Caco-2 (cell line): ENCODE data around the gene PLXNA4. TPM values are rescaled to one million over a fixed set of nuclear protein-coding genes. Genes with fewer than 3 reads are reported as not detected.

Source experiments
- BruUV-seq: library from RNA; stranded (reverse); fragments of 400-500 nt; replicated peaks from 2 replicates; lab custom pipeline; 2021; lab: Mats Ljungman, UMichigan
- CTCF ChIA-PET: fragments of 300-600 bp; sonication (Branson Sonifier 250); formaldehyde crosslinking; loops from one replicate; lab custom pipeline; 2022; ENCODE audit warnings: antibody characterized with exemption; lab: Charles Lee
- POLR2A ChIA-PET: fragments of 300-600 bp; sonication (Branson Sonifier 250); formaldehyde crosslinking; loops from one replicate; lab custom pipeline; 2022; ENCODE audit warnings: antibody characterized with exemption; lab: Charles Lee
- DNase-seq, 2 experiments: peaks; one replicate each; pipeline versions ENCODE4 v3.0.0 to v3.0.0-alpha.2; 2020 to 2022
- H3K27me3 ChIP-seq: replicated peaks from 2 replicates; pipeline ENCODE4 v1.6.0; 2011; ENCODE audit warnings: low read length; ENCODE audit not compliant: control insufficient read depth, insufficient read depth
- H3K36me3 ChIP-seq: 2 replicates; pipeline ENCODE4 v1.5.1; 2011; ENCODE audit warnings: low read length; ENCODE audit not compliant: control insufficient read depth, insufficient read depth
- H3K4me1 ChIP-seq: fragments of 250-450 bp; sonication (Bioruptor Pico); 2 replicates; pipeline ENCODE4 v1.5.1; 2020; ENCODE audit warnings: mild to moderate bottlenecking
- H3K4me3 ChIP-seq: 2 replicates; pipeline ENCODE4 v1.5.1; 2011; ENCODE audit warnings: low read depth, mild to moderate bottlenecking, control low read depth, low read length
- H3K9me3 ChIP-seq: fragments of 250-450 bp; sonication (Bioruptor Pico); 2 replicates; pipeline ENCODE4 v1.5.1; 2020; ENCODE audit warnings: mild to moderate bottlenecking, moderate library complexity
- H3K27ac Mint-ChIP-seq: one replicate; pipeline ENCODE4 v1.8.0; 2022; ENCODE audit warnings: mixed read lengths; ENCODE audit not compliant: unreplicated experiment
- H3K27me3 Mint-ChIP-seq: one replicate; pipeline ENCODE4 v1.8.0; 2022; ENCODE audit warnings: mixed read lengths; ENCODE audit not compliant: insufficient read depth, unreplicated experiment
- H3K36me3 Mint-ChIP-seq: one replicate; pipeline ENCODE4 v1.8.0; 2022; ENCODE audit warnings: mild to moderate bottlenecking, mixed read lengths; ENCODE audit not compliant: insufficient read depth, unreplicated experiment
- H3K4me1 Mint-ChIP-seq: one replicate; pipeline ENCODE4 v1.8.0; 2022; ENCODE audit warnings: low read depth, mixed read lengths; ENCODE audit not compliant: unreplicated experiment
- H3K4me3 Mint-ChIP-seq: one replicate; pipeline ENCODE4 v1.8.0; 2022; ENCODE audit warnings: mild to moderate bottlenecking, moderate library complexity, mixed read lengths; ENCODE audit not compliant: unreplicated experiment
- H3K9me3 Mint-ChIP-seq: one replicate; pipeline ENCODE4 v1.8.0; 2022; ENCODE audit warnings: mixed read lengths; ENCODE audit not compliant: unreplicated experiment
- intact Hi-C: fragments of 100-400 bp; cut with micrococcal nuclease; formaldehyde crosslinking; loops from one replicate; pipeline ENCODE4 v1.10.0; 2022; ENCODE audit not compliant: unreplicated experiment
- total RNA-seq: library from RNA; stranded (reverse); gene quantifications from 2 replicates; pipeline ENCODE4 v1.2.3, GENCODE V29; 2022
- TF ChIP-seq, protein P1 (sequence below), 2 experiments: fragments of 200-600 bp in 1 of 2; IDR thresholded peaks; 1 replicate in 1 of 2; 2 replicates in 1 of 2; pipeline versions ENCODE4 v1.5.1 to v1.8.0; 2011 to 2022; ENCODE audit warnings: antibody characterized with exemption in 1 of 2, control low read depth in 1 of 2, inconsistent platforms in 1 of 2, low read depth in 1 of 2, low read length in 1 of 2, mild to moderate bottlenecking in 1 of 2, moderate library complexity in 1 of 2; ENCODE audit not compliant: insufficient read depth in 1 of 2, severe bottlenecking in 1 of 2, unreplicated experiment in 1 of 2

PLXNA4 gene
- total RNA-seq, 1 experiment from 2014 or later = 0.43 TPM

DNA sequence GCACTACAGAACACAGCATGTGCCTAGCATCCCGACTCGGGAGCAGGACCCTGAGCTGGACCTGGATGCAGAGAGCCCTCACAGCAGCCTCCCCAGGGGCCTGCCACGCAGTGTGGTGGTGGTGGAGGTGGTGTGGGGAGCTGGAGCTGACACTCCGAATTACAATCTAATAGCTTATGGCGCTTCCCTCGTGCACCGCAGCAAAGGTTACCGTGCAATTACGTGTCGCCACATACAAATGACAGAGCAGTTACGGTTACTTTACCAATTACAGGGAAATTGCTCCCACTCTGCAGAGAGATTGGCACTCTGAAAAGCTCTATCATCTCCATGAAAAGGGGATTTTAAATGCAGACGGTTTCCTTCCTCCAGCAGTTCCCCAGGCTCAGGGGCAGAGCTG, 81.8 kb downstream of the PLXNA4 start:
- peaks cover 1% of the 10 kb centered on the region; the same call in 1 of the 2 replicates for H3K27me3 ChIP-seq
- H3K9me3 ChIP-seq = no peaks in the 10 kb centered on the region
- no peaks in the 10 kb centered on the region for H3K9me3 Mint-ChIP-seq
- POLR2A ChIA-PET = no interaction called here
- H3K4me1 Mint-ChIP-seq = no peaks in the 10 kb centered on the region
- BruUV-seq = no TSS peak
- H3K36me3 ChIP-seq = no peaks in the 10 kb centered on the region
- no peak overlapping the region for H3K4me3 ChIP-seq
- H3K27ac Mint-ChIP-seq = no peak overlapping the region
- intact Hi-C loops = no loop called here
- H3K4me3 Mint-ChIP-seq = no peak overlapping the region
- no peaks in the 10 kb centered on the region for H3K36me3 Mint-ChIP-seq
- CTCF ChIA-PET = no interaction called here
- no peaks in the 10 kb centered on the region for H3K4me1 ChIP-seq
- no peak for DNase-seq
- H3K27me3 Mint-ChIP-seq = peaks cover 13% of the 10 kb centered on the region
- TF ChIP-seq, protein P1, sequence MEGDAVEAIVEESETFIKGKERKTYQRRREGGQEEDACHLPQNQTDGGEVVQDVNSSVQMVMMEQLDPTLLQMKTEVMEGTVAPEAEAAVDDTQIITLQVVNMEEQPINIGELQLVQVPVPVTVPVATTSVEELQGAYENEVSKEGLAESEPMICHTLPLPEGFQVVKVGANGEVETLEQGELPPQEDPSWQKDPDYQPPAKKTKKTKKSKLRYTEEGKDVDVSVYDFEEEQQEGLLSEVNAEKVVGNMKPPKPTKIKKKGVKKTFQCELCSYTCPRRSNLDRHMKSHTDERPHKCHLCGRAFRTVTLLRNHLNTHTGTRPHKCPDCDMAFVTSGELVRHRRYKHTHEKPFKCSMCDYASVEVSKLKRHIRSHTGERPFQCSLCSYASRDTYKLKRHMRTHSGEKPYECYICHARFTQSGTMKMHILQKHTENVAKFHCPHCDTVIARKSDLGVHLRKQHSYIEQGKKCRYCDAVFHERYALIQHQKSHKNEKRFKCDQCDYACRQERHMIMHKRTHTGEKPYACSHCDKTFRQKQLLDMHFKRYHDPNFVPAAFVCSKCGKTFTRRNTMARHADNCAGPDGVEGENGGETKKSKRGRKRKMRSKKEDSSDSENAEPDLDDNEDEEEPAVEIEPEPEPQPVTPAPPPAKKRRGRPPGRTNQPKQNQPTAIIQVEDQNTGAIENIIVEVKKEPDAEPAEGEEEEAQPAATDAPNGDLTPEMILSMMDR (IDR thresholded peaks at IDR 0.05; ENCODE audit: insufficient read depth in 1 of 2, low read depth in 1 of 2, low read length in 1 of 2, severe bottlenecking in 1 of 2, unreplicated experiment in 1 of 2) = no peak

DNA sequence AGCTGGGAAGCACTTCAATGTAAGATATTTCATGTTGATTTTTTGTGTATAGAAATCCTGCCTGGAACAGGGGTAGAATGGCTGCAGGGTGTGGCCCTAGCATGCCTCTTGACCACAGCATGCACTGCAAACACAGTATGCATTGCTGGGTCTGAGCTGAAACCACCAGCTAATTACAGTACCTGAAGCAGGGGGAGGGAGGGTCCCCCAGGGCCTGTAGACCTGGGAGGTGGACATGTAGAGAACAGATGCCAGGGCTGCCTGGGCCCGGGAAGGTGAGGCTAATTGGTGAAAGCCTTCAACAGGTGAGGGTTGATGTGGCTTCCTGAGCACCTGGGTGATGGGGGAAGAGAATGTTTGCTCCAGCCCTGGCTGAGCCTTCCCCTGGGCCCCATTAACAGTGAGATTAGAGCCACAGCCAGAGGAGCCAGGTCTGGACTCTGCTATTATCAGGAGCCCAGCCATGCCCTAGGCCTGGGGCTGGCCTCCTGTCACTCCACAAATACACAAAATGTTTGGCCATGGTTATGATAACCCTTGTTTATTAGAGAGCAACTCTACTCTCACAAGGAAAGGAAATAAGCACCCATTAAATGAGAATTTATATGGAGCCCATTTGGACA, 83.3 kb downstream of the PLXNA4 start:
- peaks cover 25% of the 10 kb centered on the region for H3K27me3 Mint-ChIP-seq
- BruUV-seq = no TSS peak
- no peaks in the 10 kb centered on the region for H3K36me3 ChIP-seq
- intact Hi-C loops = no loop called here
- no peak overlapping the region for H3K27ac Mint-ChIP-seq
- POLR2A ChIA-PET = no interaction called here
- CTCF ChIA-PET = no interaction called here
- H3K9me3 ChIP-seq = no peaks in the 10 kb centered on the region
- H3K4me1 ChIP-seq = no peaks in the 10 kb centered on the region
- no peak for DNase-seq
- H3K36me3 Mint-ChIP-seq = no peaks in the 10 kb centered on the region
- H3K9me3 Mint-ChIP-seq = no peaks in the 10 kb centered on the region
- H3K4me1 Mint-ChIP-seq = no peaks in the 10 kb centered on the region
- no peak overlapping the region for H3K4me3 ChIP-seq
- H3K4me3 Mint-ChIP-seq = no peak overlapping the region
- TF ChIP-seq, protein P1 (IDR thresholded peaks at IDR 0.05; ENCODE audit: insufficient read depth in 1 of 2, low read depth in 1 of 2, low read length in 1 of 2, severe bottlenecking in 1 of 2, unreplicated experiment in 1 of 2) = no peak
- peaks cover 1% of the 10 kb centered on the region; the same call in 1 of the 2 replicates for H3K27me3 ChIP-seq

DNA sequence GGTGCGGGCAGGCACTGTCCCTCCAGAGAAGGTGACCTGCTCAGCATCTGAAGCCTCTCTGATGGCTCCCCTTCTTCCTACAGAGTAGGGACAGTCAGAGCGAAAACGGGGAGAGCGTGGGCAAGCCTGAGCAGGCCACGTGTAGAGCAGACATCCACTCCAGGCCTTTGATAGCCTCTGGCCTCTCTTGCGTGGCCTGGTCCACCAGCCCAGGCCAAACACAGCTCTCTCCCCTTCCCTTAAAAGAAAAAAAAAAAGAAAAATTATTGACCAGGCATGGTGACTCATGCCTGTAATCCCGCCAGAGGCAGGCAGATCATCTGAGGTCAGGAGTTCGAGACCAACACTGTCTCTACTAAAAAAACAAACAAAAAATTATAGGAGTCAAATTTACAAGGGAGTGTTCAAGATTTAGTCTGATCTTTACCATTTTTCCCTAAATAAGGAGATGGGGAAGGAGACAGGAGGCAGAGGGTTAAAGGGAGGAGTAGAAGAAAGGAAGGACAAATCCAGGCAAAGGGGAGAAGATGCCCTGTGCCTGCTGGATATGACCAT, 84.8 kb downstream of the PLXNA4 start:
- H3K27me3 Mint-ChIP-seq = peaks cover 24% of the 10 kb centered on the region
- H3K36me3 ChIP-seq = no peaks in the 10 kb centered on the region
- no peak overlapping the region for H3K27ac Mint-ChIP-seq
- ChIA-PET CTCF (no interaction called here), POLR2A (no interaction called here)
- H3K4me1 Mint-ChIP-seq = no peaks in the 10 kb centered on the region
- TF ChIP-seq, protein P1 (IDR thresholded peaks at IDR 0.05; ENCODE audit: insufficient read depth in 1 of 2, low read depth in 1 of 2, low read length in 1 of 2, severe bottlenecking in 1 of 2, unreplicated experiment in 1 of 2) = no peak
- no peaks in the 10 kb centered on the region for H3K9me3 Mint-ChIP-seq
- H3K9me3 ChIP-seq = no peaks in the 10 kb centered on the region
- H3K36me3 Mint-ChIP-seq = no peaks in the 10 kb centered on the region
- BruUV-seq = no TSS peak
- H3K4me3 ChIP-seq = no peak overlapping the region
- H3K4me1 ChIP-seq = no peaks in the 10 kb centered on the region
- H3K27me3 ChIP-seq = peaks cover 3% of the 10 kb centered on the region; the same call in 1 of the 2 replicates
- no peak for DNase-seq
- intact Hi-C loops = no loop called here
- H3K4me3 Mint-ChIP-seq = no peak overlapping the region
